ENCODE data around the gene AXIN1.
"Not testable (repeated sequence)": the region's sequence is repeated elsewhere in the genome, so short reads cannot be mapped to it uniquely, and the experiment has no call there.

The AXIN1 gene

GRCh38 chr16:265002-265529 lies 87.5 kb downstream of the AXIN1 start:
- H3K4me3 ChIP-seq (ENCODE audit: low read length) = no peak overlapping the region
- no peaks in the 10 kb centered on the region for H3K27me3 ChIP-seq (ENCODE audit: insufficient read depth, low read length)
- 92% methylated on average over 14 of the region's 14 CpGs for WGBS
- H3K9ac ChIP-seq (ENCODE audit: low read depth, low read length) = no peak overlapping the region
- no peak overlapping the region for H3K27ac ChIP-seq (ENCODE audit: low read depth, low read length)
- no peaks in the 10 kb centered on the region for H3K9me3 ChIP-seq (ENCODE audit: insufficient read depth, low read depth, low read length)
- H3K36me3 ChIP-seq (ENCODE audit: insufficient read depth, low read length) = peaks cover 35% of the 10 kb centered on the region
- no peaks in the 10 kb centered on the region for H3K4me1 ChIP-seq (ENCODE audit: insufficient read depth, low read length)

- Histone ChIP-seq H3K4me1 (ENCODE audit: insufficient read depth, low read length) (no peaks in the 10 kb centered on the region), H3K9ac (ENCODE audit: low read depth, low read length) (no peak overlapping the region), H3K36me3 (ENCODE audit: insufficient read depth, low read length) (peaks cover 41% of the 10 kb centered on the region), H3K27me3 (ENCODE audit: insufficient read depth, low read length) (no peaks in the 10 kb centered on the region), H3K9me3 (ENCODE audit: insufficient read depth, low read depth, low read length) (no peaks in the 10 kb centered on the region), H3K27ac (ENCODE audit: low read depth, low read length) (no peak overlapping the region), H3K4me3 (ENCODE audit: low read length) (no peak overlapping the region)
- 96% methylated on average over 23 of the region's 23 CpGs for WGBS
These were observed 88.0 kb downstream of the AXIN1 start for GRCh38 chr16:264440-264951.

GRCh38 chr16:263944-264343 lies 88.6 kb downstream of the AXIN1 start:
- Histone ChIP-seq H3K27me3 (ENCODE audit: insufficient read depth, low read length) (no peaks in the 10 kb centered on the region), H3K4me1 (ENCODE audit: insufficient read depth, low read length) (no peaks in the 10 kb centered on the region), H3K9me3 (ENCODE audit: insufficient read depth, low read depth, low read length) (no peaks in the 10 kb centered on the region), H3K36me3 (ENCODE audit: insufficient read depth, low read length) (peaks cover 46% of the 10 kb centered on the region), H3K9ac (ENCODE audit: low read depth, low read length) (no peak overlapping the region), H3K27ac (ENCODE audit: low read depth, low read length) (no peak overlapping the region), H3K4me3 (ENCODE audit: low read length) (no peak overlapping the region)
- WGBS = 96% methylated on average over 17 of the region's 17 CpGs

GRCh38 chr16:263182-263774 lies 89.2 kb downstream of the AXIN1 start:
- peaks cover 48% of the 10 kb centered on the region for H3K36me3 ChIP-seq (ENCODE audit: insufficient read depth, low read length)

GRCh38 chr16:262121-262745 lies 90.3 kb downstream of the AXIN1 start:
- H3K9ac ChIP-seq (ENCODE audit: low read depth, low read length) = no peak overlapping the region
- peaks cover 48% of the 10 kb centered on the region for H3K36me3 ChIP-seq (ENCODE audit: insufficient read depth, low read length)
- H3K9me3 ChIP-seq (ENCODE audit: insufficient read depth, low read depth, low read length) = no peaks in the 10 kb centered on the region
- H3K4me1 ChIP-seq (ENCODE audit: insufficient read depth, low read length) = no peaks in the 10 kb centered on the region
- WGBS = 97% methylated on average over 29 of the region's 29 CpGs
- no peak overlapping the region for H3K4me3 ChIP-seq (ENCODE audit: low read length)
- no peaks in the 10 kb centered on the region for H3K27me3 ChIP-seq (ENCODE audit: insufficient read depth, low read length)
- no peak overlapping the region for H3K27ac ChIP-seq (ENCODE audit: low read depth, low read length)

More at GRCh38 chr16:263182-263774, 89.2 kb downstream of the AXIN1 start:
- Histone ChIP-seq H3K4me1 (ENCODE audit: insufficient read depth, low read length) (no peaks in the 10 kb centered on the region), H3K4me3 (ENCODE audit: low read length) (no peak overlapping the region), H3K9me3 (ENCODE audit: insufficient read depth, low read depth, low read length) (no peaks in the 10 kb centered on the region), H3K27ac (ENCODE audit: low read depth, low read length) (no peak overlapping the region), H3K9ac (ENCODE audit: low read depth, low read length) (no peak overlapping the region), H3K27me3 (ENCODE audit: insufficient read depth, low read length) (no peaks in the 10 kb centered on the region)
- 96% methylated on average over 35 of the region's 35 CpGs for WGBS

GRCh38 chr16:261031-261691 lies 91.4 kb downstream of the AXIN1 start:
- peaks cover 49% of the 10 kb centered on the region for H3K36me3 ChIP-seq (ENCODE audit: insufficient read depth, low read length)
- no peak overlapping the region for H3K9ac ChIP-seq (ENCODE audit: low read depth, low read length)
- H3K4me3 ChIP-seq (ENCODE audit: low read length) = no peak overlapping the region
- H3K27me3 ChIP-seq (ENCODE audit: insufficient read depth, low read length) = no peaks in the 10 kb centered on the region
- H3K27ac ChIP-seq (ENCODE audit: low read depth, low read length) = no peak overlapping the region
- WGBS = 96% methylated on average over 28 of the region's 28 CpGs
- no peaks in the 10 kb centered on the region for H3K4me1 ChIP-seq (ENCODE audit: insufficient read depth, low read length)
- no peaks in the 10 kb centered on the region for H3K9me3 ChIP-seq (ENCODE audit: insufficient read depth, low read depth, low read length)

- H3K4me1 ChIP-seq (ENCODE audit: insufficient read depth, low read length) = no peaks in the 10 kb centered on the region
- no peak overlapping the region for H3K4me3 ChIP-seq (ENCODE audit: low read length)
- no peaks in the 10 kb centered on the region for H3K9me3 ChIP-seq (ENCODE audit: insufficient read depth, low read depth, low read length)
- H3K36me3 ChIP-seq (ENCODE audit: insufficient read depth, low read length) = peaks cover 57% of the 10 kb centered on the region
- no peaks in the 10 kb centered on the region for H3K27me3 ChIP-seq (ENCODE audit: insufficient read depth, low read length)
- 95% methylated on average over 19 of the region's 19 CpGs for WGBS
- no peak overlapping the region for H3K27ac ChIP-seq (ENCODE audit: low read depth, low read length)
- no peak overlapping the region for H3K9ac ChIP-seq (ENCODE audit: low read depth, low read length)
These were observed 92.2 kb downstream of the AXIN1 start for GRCh38 chr16:260326-260725.

GRCh38 chr16:259814-260253 lies 92.7 kb downstream of the AXIN1 start:
- Histone ChIP-seq H3K36me3 (ENCODE audit: insufficient read depth, low read length) (peaks cover 59% of the 10 kb centered on the region), H3K9ac (ENCODE audit: low read depth, low read length) (no peak overlapping the region)

GRCh38 chr16:259226-259625 lies 93.3 kb downstream of the AXIN1 start:
- 94% methylated on average over 9 of the region's 10 CpGs for WGBS
- H3K4me3 ChIP-seq (ENCODE audit: low read length) = no peak overlapping the region
- H3K4me1 ChIP-seq (ENCODE audit: insufficient read depth, low read length) = no peaks in the 10 kb centered on the region
- no peaks in the 10 kb centered on the region for H3K9me3 ChIP-seq (ENCODE audit: insufficient read depth, low read depth, low read length)
- H3K27me3 ChIP-seq (ENCODE audit: insufficient read depth, low read length) = no peaks in the 10 kb centered on the region
- peaks cover 64% of the 10 kb centered on the region for H3K36me3 ChIP-seq (ENCODE audit: insufficient read depth, low read length)
- H3K9ac ChIP-seq (ENCODE audit: low read depth, low read length) = no peak overlapping the region
- no peak overlapping the region for H3K27ac ChIP-seq (ENCODE audit: low read depth, low read length)

More at GRCh38 chr16:259814-260253, 92.7 kb downstream of the AXIN1 start:
- Histone ChIP-seq H3K4me3 (ENCODE audit: low read length) (no peak overlapping the region), H3K27ac (ENCODE audit: low read depth, low read length) (no peak overlapping the region), H3K4me1 (ENCODE audit: insufficient read depth, low read length) (no peaks in the 10 kb centered on the region), H3K9me3 (ENCODE audit: insufficient read depth, low read depth, low read length) (no peaks in the 10 kb centered on the region), H3K27me3 (ENCODE audit: insufficient read depth, low read length) (no peaks in the 10 kb centered on the region)
- 92% methylated on average over 13 of the region's 13 CpGs for WGBS

GRCh38 chr16:258091-258490 lies 94.4 kb downstream of the AXIN1 start:
- H3K9ac ChIP-seq (ENCODE audit: low read depth, low read length); H3K27ac ChIP-seq (ENCODE audit: low read depth, low read length); H3K4me3 ChIP-seq (ENCODE audit: low read length); H3K9me3 ChIP-seq (ENCODE audit: insufficient read depth, low read depth, low read length); H3K4me1 ChIP-seq (ENCODE audit: insufficient read depth, low read length); H3K27me3 ChIP-seq (ENCODE audit: insufficient read depth, low read length): not testable (repeated sequence)
- WGBS = 92% methylated on average over 7 of the region's 13 CpGs
- H3K36me3 ChIP-seq (ENCODE audit: insufficient read depth, low read length) = peaks cover 63% of the 10 kb centered on the region

- over 99% methylated on average over 6 of the region's 6 CpGs for WGBS
These were observed 97.3 kb downstream of the AXIN1 start for GRCh38 chr16:255183-255582.

More at GRCh38 chr16:255183-255582, 97.3 kb downstream of the AXIN1 start:
- Histone ChIP-seq H3K9me3 (ENCODE audit: insufficient read depth, low read depth, low read length) (no peaks in the 10 kb centered on the region), H3K27me3 (ENCODE audit: insufficient read depth, low read length) (no peaks in the 10 kb centered on the region), H3K4me1 (ENCODE audit: insufficient read depth, low read length) (no peaks in the 10 kb centered on the region), H3K36me3 (ENCODE audit: insufficient read depth, low read length) (peaks cover 48% of the 10 kb centered on the region), H3K4me3 (ENCODE audit: low read length) (no peak overlapping the region), H3K27ac (ENCODE audit: low read depth, low read length) (no peak overlapping the region), H3K9ac (ENCODE audit: low read depth, low read length) (no peak overlapping the region)
